H7 (cell line): Measurements from ENCODE around the gene PTPA. TPM values are rescaled to one million over a fixed set of nuclear protein-coding genes. Genes with fewer than 3 reads are reported as not detected.

ENCODE experiments used
- DNase-seq: peaks from one replicate; pipeline ENCODE4 v3.0.0; 2012
- H3K27me3 ChIP-seq: 2 replicates; pipeline ENCODE4 v1.6.0; 2011; ENCODE audit warnings: mild to moderate bottlenecking, low read length; ENCODE audit not compliant: control insufficient read depth, insufficient read depth
- H3K36me3 ChIP-seq: replicated peaks from 2 replicates; pipeline ENCODE4 v1.5.1; 2011; ENCODE audit warnings: low read length; ENCODE audit not compliant: control insufficient read depth, insufficient read depth
- H3K4me3 ChIP-seq: 2 replicates; pipeline ENCODE4 v1.5.1; 2011; ENCODE audit warnings: low read depth, mild to moderate bottlenecking, control low read depth, low read length, moderate library complexity; ENCODE audit not compliant: insufficient read depth
- total RNA-seq: library from RNA; depleted of rRNA; stranded (reverse); fragments of >200 nt; shearing (Covaris generic); gene quantifications from 2 replicates; pipeline ENCODE4 v1.2.3, GENCODE V29; 2014

The PTPA gene
- total RNA-seq, 1 experiment from 2014 or later, result 166 TPM

DNA sequence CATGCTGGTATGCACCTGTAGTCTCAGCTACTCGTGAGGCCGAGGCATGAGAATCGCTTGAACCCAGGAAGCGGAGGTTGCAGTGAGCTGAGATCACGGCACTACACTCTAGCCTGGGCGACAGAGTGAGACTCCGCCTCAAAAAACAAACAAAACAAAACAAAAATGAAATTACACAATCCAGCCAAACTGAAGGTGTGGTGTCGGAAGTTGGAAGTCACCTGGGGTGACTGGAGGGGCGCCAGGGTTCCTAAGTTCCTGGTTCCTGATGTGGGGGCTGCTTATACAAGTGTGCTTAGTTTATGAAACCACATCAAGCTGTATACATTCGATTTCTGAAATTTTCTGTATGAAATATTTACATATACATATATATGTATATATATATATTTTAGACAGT, 34.0 kb upstream of the PTPA start:
- Histone ChIP-seq H3K4me3 (no peak overlapping the region), H3K36me3 (no peaks in the 10 kb centered on the region), H3K27me3 (no peaks in the 10 kb centered on the region)
- no peak for DNase-seq

GRCh38 chr9:129078691-129079503, 32.3 kb upstream of the PTPA start:
- DNase-seq, result no peak
- H3K4me3 ChIP-seq, result no peak overlapping the region
- H3K36me3 ChIP-seq, result no peaks in the 10 kb centered on the region
- H3K27me3 ChIP-seq, result no peaks in the 10 kb centered on the region

DNA sequence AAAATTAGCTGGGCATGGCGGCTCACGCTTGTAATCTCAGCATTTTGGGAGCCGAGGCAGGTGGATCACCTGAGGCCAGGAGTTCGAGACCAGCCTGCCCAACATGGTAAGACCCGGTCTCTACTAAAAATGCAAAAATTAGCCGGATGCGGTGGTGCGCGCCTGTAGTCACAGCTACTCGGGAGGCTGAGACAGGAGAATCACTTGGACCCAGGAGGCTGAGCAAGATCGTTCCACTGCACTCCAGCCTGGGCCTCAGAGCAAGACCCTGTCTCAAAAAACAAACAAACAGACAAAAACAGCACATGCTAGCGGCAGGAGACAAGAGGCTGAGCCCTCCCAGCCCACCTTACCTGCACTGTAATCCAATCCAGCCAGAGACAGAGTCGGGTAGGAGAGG, 31.4 kb upstream of the PTPA start:
- Histone ChIP-seq H3K27me3 (no peaks in the 10 kb centered on the region), H3K4me3 (peak overlapping the region; percentile 72; the same call in 1 of the 2 replicates)
- peak; percentile 60 for DNase-seq

DNA sequence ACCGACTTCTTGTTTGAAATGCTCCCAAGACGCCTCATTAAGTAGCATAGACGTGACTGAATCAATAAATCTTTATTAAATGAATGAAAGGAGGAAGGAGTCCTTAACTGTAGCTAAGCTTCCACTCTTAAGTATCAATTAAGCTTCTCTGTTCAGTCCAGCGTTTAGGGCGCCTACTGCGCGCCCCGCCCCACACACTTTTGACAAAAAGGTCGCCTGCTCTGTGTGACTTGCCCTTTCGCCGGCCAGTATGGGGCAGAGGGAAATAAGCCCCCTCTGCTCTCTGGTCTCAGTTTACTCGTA, 31.0 kb upstream of the PTPA start:
- no peak for DNase-seq
- Histone ChIP-seq H3K4me3 (peak overlapping the region; percentile 72), H3K36me3 (no peaks in the 10 kb centered on the region), H3K27me3 (no peaks in the 10 kb centered on the region)

More for the DNA sequence above, 31.4 kb upstream of the PTPA start:
- H3K36me3 ChIP-seq, result no peaks in the 10 kb centered on the region

DNA sequence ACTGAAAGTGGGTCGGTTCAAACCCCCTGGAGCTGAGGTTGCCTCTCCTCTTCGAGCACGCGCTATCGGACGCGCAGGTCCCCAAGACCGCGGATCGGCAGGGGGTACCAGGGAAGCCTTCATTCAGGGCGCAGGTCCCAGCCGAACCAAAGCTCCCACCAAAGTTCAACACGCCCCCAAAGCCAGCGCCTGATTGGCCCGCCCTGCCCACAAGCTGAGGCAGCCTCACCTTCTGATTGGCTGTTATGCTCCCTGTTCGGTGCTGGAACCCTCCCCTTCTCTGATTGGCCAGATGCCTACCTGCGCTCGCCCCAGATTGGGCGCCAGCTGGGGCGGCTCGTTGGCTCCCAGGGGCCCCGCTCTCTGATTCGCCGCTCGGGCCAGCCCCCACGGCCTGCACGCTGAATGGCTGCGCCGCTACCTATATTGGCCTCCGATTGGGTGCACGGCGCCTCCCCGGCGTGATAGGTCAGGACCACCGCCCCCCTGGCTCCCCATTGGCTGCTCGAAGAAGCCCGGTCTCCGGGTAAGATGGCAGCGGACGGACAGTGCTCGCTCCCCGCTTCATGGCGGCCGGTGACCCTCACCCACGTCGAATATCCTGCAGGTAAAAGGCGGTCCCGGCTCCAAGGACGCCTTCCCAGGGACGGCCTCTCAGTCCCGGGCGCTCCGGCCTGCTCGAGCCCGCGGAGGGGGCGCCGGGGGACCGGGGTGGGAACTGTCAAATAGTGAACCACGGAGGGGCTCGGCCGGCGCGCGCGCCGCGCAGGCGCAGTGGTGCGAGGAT, 30.4 kb upstream of the PTPA start, which contains the start of gene DOLPP1:
Gene DOLPP1 (plus strand): TSS at position 511 of the 787 bp plus-strand sequence. CDS start 21 bp downstream, at position 532.
- DNase-seq, result peak; percentile 100

GRCh38 chr9:129081388-129081904, 29.8 kb upstream of the PTPA start:
- peaks cover 7% of the 10 kb centered on the region for H3K36me3 ChIP-seq
- no peaks in the 10 kb centered on the region for H3K27me3 ChIP-seq
- H3K4me3 ChIP-seq, result peak overlapping the region; percentile 77
- DNase-seq, result peak; percentile 100

More for the DNA sequence above, 30.4 kb upstream of the PTPA start, which contains the start of gene DOLPP1:
- H3K36me3 ChIP-seq, result peaks cover 4% of the 10 kb centered on the region
- peak within 1 kb of the TSS; percentile 77 for H3K4me3 ChIP-seq
- H3K27me3 ChIP-seq, result no peaks in the 10 kb centered on the region

GRCh38 chr9:129084087-129084486, 27.1 kb upstream of the PTPA start:
- H3K4me3 ChIP-seq, result no peak overlapping the region
- H3K36me3 ChIP-seq, result peaks cover 14% of the 10 kb centered on the region
- DNase-seq, result no peak
- no peaks in the 10 kb centered on the region for H3K27me3 ChIP-seq

GRCh38 chr9:129089246-129089645, 22.0 kb upstream of the PTPA start:
- Histone ChIP-seq H3K36me3 (peaks cover 19% of the 10 kb centered on the region), H3K27me3 (no peaks in the 10 kb centered on the region), H3K4me3 (no peak overlapping the region)
- DNase-seq, result no peak

DNA sequence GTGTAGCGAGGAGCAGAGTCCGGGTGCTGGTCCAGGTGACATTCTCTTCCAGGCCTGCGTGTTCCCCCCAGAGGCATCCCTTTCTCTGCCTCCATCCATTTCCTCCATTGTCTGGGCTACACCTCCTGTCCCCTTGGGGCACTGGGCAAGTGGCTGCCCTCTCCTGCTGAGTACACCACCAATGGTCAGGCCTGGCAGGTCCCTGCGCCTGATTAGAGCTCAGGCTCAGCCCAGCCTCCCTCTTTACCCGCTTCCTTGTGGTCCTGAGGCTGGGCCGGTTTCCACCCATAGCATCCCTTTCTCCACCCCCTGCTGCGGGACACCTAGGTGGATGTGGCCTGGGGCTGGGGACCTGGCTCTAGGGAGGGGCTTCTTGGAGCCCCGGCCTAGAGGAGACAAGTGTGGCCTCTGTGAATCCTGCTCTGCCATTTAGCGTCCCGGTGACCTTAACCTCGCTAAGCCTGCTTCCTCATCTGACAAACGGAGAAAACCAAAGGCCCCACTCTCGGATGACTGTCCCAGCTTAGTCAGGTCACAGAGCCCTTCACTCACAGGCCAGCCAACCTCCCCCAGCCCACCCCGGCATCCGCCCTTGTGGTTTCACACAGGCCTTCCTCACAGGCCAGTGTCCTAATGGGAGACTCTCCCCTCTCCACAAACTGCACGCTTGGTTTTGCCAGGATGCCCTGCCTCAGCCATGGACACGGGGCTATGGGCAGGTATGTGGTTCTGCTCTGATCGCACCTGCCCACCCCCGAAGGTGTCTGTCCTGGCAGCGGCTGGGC, 17.4 kb upstream of the PTPA start:
- H3K27me3 ChIP-seq, result no peaks in the 10 kb centered on the region
- DNase-seq, result no peak
- H3K36me3 ChIP-seq, result peaks cover 5% of the 10 kb centered on the region

GRCh38 chr9:129094387-129095169, 16.6 kb upstream of the PTPA start:
- Histone ChIP-seq H3K4me3 (no peak overlapping the region), H3K36me3 (peaks cover 3% of the 10 kb centered on the region), H3K27me3 (no peaks in the 10 kb centered on the region)
- no peak for DNase-seq

More for the DNA sequence above, 17.4 kb upstream of the PTPA start:
- no peak overlapping the region for H3K4me3 ChIP-seq

DNA sequence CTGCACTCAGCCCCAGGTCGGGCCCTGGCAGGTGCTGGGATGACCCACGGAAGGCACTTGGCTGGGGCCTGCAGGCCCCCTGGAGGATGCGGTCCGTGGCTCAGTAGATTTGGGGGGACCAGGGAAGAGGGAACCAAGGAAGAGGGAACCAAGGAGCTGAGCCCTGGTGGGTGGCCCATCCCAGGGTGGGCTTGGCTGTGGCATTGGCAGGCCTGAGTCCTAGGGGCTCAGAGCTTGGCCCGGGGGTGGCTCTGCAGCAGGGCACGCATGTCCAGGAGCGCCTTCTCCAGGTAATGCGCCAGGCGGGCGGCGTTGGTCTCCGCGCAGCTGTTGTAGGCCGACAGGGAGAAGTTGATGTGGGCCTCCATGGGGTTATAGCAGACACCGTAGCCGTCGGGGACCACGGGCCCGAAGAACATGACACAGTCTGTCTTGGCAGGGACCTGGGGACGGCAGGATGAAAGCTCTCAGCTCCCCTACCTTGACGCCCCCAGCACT, 16.0 kb upstream of the PTPA start:
- Histone ChIP-seq H3K4me3 (no peak overlapping the region), H3K27me3 (no peaks in the 10 kb centered on the region), H3K36me3 (no peaks in the 10 kb centered on the region)
- DNase-seq, result no peak

- Histone ChIP-seq H3K4me3 (no peak overlapping the region), H3K36me3 (no peaks in the 10 kb centered on the region), H3K27me3 (no peaks in the 10 kb centered on the region)
- no peak for DNase-seq
These were observed 15.3 kb upstream of the PTPA start for GRCh38 chr9:129095908-129096307.

- H3K36me3 ChIP-seq, result no peaks in the 10 kb centered on the region
- no peak overlapping the region for H3K4me3 ChIP-seq
- H3K27me3 ChIP-seq, result no peaks in the 10 kb centered on the region; the same call in 1 of the 2 replicates
- no peak for DNase-seq
These were observed 13.4 kb upstream of the PTPA start for GRCh38 chr9:129097671-129098306.
